Fibroblast of skin of scalp (primary cell): Measurements from ENCODE around the gene PRDM7.

Experiments
- DNase-seq: peaks from one replicate; pipeline ENCODE4 v3.0.0-alpha.2; 2013

The PRDM7 gene

GRCh38 chr16:90035902-90036301, 41.2 kb downstream of the PRDM7 start:
- DNase-seq, result peak; percentile 33

- no peak for DNase-seq
Observed at GRCh38 chr16:90034504-90034903, 42.6 kb downstream of the PRDM7 start.

GRCh38 chr16:90033387-90033786, 43.7 kb downstream of the PRDM7 start:
- DNase-seq, result peak; percentile 43

GRCh38 chr16:90032674-90033331, 44.3 kb downstream of the PRDM7 start:
- DNase-seq, result peak; percentile 64

- peak; percentile 61 for DNase-seq
Observed at GRCh38 chr16:90031931-90032673, 45.0 kb downstream of the PRDM7 start.

- peak; percentile 8 for DNase-seq
Observed at GRCh38 chr16:90031186-90031930, 45.8 kb downstream of the PRDM7 start.

GRCh38 chr16:90028985-90029384, 48.1 kb downstream of the PRDM7 start:
- no peak for DNase-seq

GRCh38 chr16:90027611-90028010, 49.5 kb downstream of the PRDM7 start:
- no peak for DNase-seq

GRCh38 chr16:90026135-90026534, 51.0 kb downstream of the PRDM7 start:
- DNase-seq, result no peak

GRCh38 chr16:90023078-90023447, 54.1 kb downstream of the PRDM7 start:
- no peak for DNase-seq

GRCh38 chr16:90022209-90023077, 54.7 kb downstream of the PRDM7 start:
- DNase-seq, result peak; percentile 89

GRCh38 chr16:90020838-90021382, 56.2 kb downstream of the PRDM7 start:
- DNase-seq, result peak; percentile 20

GRCh38 chr16:90020260-90020837, 56.8 kb downstream of the PRDM7 start:
- no peak for DNase-seq

GRCh38 chr16:90019543-90020259, 57.4 kb downstream of the PRDM7 start:
- DNase-seq, result peak; percentile 79

GRCh38 chr16:90018652-90019542, 58.2 kb downstream of the PRDM7 start, which contains the start of gene DBNDD1:
Gene DBNDD1 (minus strand): TSS chr16:90019456. CDS start chr16:90019341, 115 bp downstream.
- DNase-seq, result no peak

- no peak for DNase-seq
Observed at GRCh38 chr16:90018297-90018651, 58.9 kb downstream of the PRDM7 start.

- no peak for DNase-seq
Observed at GRCh38 chr16:90016339-90016950, 60.7 kb downstream of the PRDM7 start.

- no peak for DNase-seq
Observed at GRCh38 chr16:90015586-90016338, 61.4 kb downstream of the PRDM7 start.
